Fibroblast of the aortic adventitia (primary cell): Measurements from ENCODE around the gene GRIA4. TPM values are rescaled to one million over a fixed set of nuclear protein-coding genes. Genes with fewer than 3 reads are reported as not detected.

ENCODE experiments used
- DNase-seq: peaks from one replicate; pipeline ENCODE4 v3.0.0-alpha.2; 2010; ENCODE audit warnings: low read depth
- H3K4me3 ChIP-seq: 2 replicates; pipeline ENCODE4 v1.5.1; 2011; ENCODE audit warnings: low read depth, mild to moderate bottlenecking, control low read depth, low read length, moderate library complexity
- total RNA-seq: library from RNA; depleted of rRNA; stranded (reverse); fragments of >200 nt; gene quantifications from 2 replicates; pipeline ENCODE4 v1.2.3, GENCODE V29; 2012; ENCODE audit warnings: low replicate concordance
- TF ChIP-seq, protein P1 (sequence below): IDR thresholded peaks from 2 replicates; pipeline ENCODE4 v1.5.1; 2011; ENCODE audit warnings: mild to moderate bottlenecking, low read length, control low read depth, inconsistent platforms; ENCODE audit not compliant: insufficient read depth

GRIA4 gene
- total RNA-seq, 1 donor: under 0.01 TPM

DNA sequence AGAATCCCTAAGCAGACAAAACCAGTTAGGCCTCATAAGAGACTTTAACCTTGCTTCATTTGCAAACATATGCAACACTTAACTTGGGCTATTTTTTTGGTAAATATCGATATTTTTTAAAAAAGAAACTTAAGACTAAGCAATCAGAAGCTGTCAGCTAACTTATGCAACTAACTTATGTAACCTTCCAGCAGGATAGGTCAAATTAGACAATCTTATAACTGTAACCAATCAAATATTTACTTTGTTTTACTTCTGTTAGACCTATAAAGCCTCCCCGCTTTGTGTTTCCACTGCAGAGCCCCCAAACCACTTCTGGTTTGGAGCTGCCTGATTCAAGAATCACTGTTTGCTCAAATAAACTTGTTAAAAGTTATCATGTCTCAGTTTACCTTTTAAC, 404.2 kb downstream of the GRIA4 start:
- DNase-seq: no peak
- TF ChIP-seq, protein P1, sequence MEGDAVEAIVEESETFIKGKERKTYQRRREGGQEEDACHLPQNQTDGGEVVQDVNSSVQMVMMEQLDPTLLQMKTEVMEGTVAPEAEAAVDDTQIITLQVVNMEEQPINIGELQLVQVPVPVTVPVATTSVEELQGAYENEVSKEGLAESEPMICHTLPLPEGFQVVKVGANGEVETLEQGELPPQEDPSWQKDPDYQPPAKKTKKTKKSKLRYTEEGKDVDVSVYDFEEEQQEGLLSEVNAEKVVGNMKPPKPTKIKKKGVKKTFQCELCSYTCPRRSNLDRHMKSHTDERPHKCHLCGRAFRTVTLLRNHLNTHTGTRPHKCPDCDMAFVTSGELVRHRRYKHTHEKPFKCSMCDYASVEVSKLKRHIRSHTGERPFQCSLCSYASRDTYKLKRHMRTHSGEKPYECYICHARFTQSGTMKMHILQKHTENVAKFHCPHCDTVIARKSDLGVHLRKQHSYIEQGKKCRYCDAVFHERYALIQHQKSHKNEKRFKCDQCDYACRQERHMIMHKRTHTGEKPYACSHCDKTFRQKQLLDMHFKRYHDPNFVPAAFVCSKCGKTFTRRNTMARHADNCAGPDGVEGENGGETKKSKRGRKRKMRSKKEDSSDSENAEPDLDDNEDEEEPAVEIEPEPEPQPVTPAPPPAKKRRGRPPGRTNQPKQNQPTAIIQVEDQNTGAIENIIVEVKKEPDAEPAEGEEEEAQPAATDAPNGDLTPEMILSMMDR: no peak
- no peak overlapping the region for H3K4me3 ChIP-seq

DNA sequence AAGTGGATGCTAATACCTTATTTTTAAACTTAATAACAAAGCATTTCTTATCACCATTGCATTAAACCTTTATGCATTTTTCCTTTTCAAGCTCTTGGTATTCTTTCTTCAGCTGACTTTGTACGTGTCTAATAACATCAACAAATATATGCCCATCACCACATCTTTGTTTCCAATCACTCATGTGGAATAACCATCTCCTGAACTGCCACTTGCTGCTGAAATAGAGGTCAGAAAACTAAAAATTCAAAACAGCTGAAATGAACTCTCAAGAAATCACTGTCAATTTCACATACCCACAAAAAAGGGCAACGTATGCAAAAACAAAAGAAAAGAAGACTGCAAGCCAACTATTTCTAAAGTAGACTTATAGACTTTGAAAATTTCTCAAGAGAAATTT, 404.7 kb downstream of the GRIA4 start:
- TF ChIP-seq, protein P1: no peak
- no peak overlapping the region for H3K4me3 ChIP-seq
- no peak for DNase-seq

DNA sequence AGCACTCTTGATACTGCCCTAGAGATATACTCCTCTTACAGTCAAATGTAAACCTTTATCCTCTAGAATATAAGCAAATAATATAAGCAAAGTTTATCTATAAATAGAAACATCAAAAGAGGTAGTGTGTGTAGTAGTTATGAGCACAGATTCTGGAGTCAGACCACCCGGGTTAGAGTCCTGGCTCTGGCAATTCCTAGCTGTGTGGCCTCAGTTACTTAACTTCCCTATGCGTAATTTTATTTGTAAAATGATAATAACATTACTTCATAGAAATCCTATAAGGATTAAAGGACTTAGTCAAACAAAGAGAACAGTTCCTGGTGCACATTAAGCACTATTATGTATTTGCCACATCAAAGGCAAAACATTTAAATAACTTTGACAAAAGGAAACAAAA, 405.2 kb downstream of the GRIA4 start:
- DNase-seq: no peak
- no peak overlapping the region for H3K4me3 ChIP-seq

DNA sequence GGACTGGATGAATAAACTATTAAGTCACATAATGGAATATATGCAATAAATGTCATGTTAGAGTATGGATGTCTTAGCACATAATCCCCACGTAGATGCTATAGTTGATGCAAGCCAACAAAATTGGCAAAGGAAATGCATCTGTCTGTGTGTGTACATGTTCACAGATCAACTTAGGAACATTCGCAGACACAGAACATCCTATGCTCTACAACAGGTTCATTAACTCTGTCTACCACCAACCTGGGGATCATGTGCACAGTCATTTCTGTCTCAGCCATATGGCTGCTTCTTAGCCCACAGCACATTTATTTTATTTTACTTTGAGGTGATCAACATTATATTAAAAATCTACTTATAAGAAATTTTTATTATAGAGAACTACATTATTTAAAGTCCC, 407.2 kb downstream of the GRIA4 start:
- no peak for DNase-seq
- no peak overlapping the region for H3K4me3 ChIP-seq
- TF ChIP-seq, protein P1: no peak

More for the DNA sequence above, 405.2 kb downstream of the GRIA4 start:
- TF ChIP-seq, protein P1: no peak

DNA sequence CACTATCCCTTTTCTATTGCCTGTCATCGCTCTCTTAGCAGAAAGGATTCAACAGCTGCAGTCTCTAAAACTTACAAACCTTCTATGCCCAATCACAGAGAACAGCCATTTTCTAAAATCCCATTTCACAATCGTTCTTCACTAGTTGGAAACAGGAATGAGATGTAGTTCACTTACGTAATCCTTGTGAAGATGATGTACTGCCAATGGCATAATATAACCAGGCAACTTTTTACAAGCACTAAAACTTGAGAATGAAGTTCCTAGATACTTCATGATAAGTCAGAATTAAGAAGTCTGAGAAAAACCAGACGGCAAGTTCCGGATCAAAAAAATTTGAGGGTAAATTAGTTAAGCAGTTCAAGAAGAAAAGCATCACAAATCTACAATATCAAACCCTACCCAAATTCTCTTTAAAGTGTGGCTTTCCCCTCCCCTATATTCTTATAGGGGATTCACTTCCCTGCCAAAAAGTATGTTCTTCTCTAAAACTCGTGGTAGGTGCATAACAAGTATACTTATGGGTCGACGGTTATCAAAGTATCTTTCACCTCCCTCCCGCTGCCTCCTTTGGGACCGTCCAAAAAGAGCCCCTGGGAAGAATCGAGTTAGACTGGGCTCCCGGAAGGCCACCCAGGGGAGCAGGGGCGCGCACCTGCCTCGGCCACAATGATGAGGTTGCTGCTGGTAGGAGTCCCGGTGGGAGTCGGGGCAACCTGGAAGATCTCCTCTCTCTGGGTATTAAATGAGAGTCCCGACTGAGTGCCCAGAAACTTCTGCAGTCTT, 411.5 kb downstream of the GRIA4 start:
- peak; percentile 65 for DNase-seq
- TF ChIP-seq, protein P1: no peak
- peak overlapping the region; percentile 87 for H3K4me3 ChIP-seq

DNA sequence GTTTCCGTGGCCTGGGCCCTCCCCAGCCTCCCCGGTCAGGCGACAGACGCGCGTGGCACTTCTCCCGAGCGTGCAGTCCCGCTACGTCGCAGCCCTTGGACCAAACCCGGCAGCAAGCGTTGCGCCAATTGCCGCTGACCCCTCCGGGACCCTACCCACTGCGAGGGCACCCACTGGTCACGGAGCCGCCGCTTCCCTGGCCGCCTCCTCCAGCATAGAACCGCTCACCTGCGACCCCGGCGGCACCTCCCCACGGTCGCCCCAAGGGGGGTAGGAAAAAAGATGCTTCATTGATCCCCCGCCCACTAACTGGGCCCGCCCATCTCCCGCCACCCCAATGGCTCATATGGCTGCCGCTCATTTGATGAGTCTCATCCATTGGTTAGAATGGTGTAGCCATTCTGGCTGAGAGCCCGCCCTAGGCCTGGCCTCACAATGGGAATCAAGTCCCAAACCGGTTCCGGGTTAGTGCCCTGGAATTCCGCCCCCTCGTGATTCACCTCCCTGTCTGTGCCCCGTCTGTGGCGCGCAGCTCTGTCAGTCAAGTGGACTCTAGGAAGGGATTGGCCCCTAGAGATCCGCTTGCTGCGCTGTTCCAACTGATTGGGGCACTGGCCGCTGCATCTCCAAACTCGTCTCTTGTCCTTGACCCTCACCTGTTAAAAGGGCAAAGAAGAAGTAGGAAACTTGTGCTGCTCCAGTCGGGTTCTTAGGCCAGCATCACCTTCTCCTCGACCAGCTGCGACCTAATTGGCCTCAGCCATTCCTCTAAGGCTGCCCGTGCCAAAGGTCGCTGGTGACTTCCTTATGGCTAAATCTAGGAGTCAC, 412.3 kb downstream of the GRIA4 start, which contains the start of gene MSANTD4:
Gene MSANTD4, minus strand, starts transcription at position 274 of the 828 bp plus-strand sequence. CDS start 11,323 bp downstream, outside the sequence.
- H3K4me3 ChIP-seq: peak within 1 kb of the TSS; percentile 87
- peak; percentile 100 for DNase-seq
- TF ChIP-seq, protein P1: no peak
